ENCODE results near the gene RXRA.

GRCh38 chr9:134377976-134378375 lies 51.7 kb downstream of the RXRA start:
- no peak for TF ChIP-seq SMC3 (IDR thresholded peaks at IDR 0.05; ENCODE audit: borderline replicate concordance, low read length)
- TF ChIP-seq PKNOX1 (IDR thresholded peaks at IDR 0.05) = no peak
- TF ChIP-seq BCL11A (IDR thresholded peaks at IDR 0.05; ENCODE audit: low read depth, low read length) = no peak
- no peak for TF ChIP-seq POLR2AphosphoS2 (IDR thresholded peaks at IDR 0.05; ENCODE audit: low read depth, low read length)

All from GM12878 (cell line).